T-helper 2 cell treated with Interferon-gamma antibody and Interleukin-4, amounts not matched to agents 100 ng/mL and 5 ng/mL, for 36 hours (primary cell): ENCODE data around the gene MTNR1A. TPM values are rescaled to one million over a fixed set of nuclear protein-coding genes. Genes with fewer than 3 reads are reported as not detected.

ENCODE experiments used
- intact Hi-C: fragments of 100-400 bp; cut with micrococcal nuclease; formaldehyde crosslinking; loops from one replicate; pipeline ENCODE4 v1.15.1; 2023
- total RNA-seq: library from RNA; stranded (reverse); gene quantifications from 2 replicates; pipeline ENCODE4 v1.2.3, GENCODE V29; 2022

The MTNR1A gene
- total RNA-seq, 1 donor from 2014 or later: not detected

- intact Hi-C loops: no loop called here
These were observed 60.9 kb downstream of the MTNR1A start for GRCh38 chr4:186494496-186494895.

DNA sequence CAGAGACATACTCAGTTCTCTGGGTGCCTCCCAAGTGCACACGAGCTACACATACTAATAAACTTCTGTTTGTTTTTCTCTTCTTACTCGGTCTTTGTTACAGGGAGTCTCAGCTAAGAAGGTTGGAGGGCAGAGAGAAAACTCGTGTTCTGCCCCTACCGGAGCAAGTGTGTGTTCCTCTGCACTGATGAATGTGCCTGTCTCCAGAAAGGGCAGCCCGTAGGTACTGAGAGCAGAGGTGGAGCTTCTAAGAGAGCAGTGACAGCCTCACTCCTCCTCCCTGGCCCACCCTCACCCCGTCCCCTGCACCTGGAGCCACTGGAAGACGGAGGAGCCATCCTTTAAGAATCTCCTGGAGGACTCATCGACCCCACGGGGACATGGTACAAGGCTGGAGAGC is 67.6 kb downstream of the MTNR1A start:
- intact Hi-C loops: no loop called here

DNA sequence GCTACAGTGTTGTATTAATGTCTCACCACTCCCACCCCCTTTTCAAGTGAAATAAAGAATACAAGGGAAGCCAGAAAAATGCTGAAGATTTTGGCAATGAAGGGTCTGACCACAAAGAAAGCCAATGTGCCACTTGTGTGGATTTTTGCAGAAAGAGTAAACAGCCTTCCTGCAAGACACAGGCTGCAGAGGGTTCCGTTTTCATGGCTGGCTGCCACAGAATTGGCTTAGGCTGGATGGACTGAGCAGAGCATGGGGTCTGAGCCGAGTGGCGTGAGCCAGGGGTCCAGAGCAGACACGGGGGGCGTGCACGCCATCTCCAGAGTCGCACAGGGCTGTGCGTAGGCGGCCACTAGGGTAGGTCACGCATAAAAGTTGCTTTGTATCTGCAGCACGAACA is 69.2 kb downstream of the MTNR1A start:
- intact Hi-C loops: no loop called here

- intact Hi-C loops: no loop called here
These were observed 69.8 kb downstream of the MTNR1A start for GRCh38 chr4:186485561-186486062.

GRCh38 chr4:186485150-186485549 is 70.2 kb downstream of the MTNR1A start:
- intact Hi-C loops: no loop called here

DNA sequence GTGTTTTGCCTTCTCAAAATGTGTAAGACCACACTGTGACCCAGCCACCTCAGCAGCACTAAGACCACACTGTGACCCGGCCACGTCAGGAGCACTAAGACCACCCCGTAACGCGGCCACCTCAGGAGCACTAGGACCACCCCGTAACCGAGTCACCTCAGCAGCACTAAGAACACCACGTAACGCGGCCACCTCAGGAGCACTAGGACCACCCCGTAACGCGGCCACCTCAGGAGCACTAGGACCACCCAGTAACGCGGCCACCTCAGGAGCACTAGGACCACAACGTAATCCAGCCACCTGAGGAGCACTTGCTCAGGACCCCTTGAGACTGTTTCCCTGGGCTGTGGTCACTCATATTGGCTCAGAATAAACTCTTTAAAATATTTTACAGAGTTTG is 71.7 kb downstream of the MTNR1A start:
- intact Hi-C loops: no loop called here

Other genes with a start within 250 kb of the MTNR1A start
- 0.36 and 0.39 TPM in 2 replicates for gene FAT1, start 168.3 kb upstream of the MTNR1A start, total RNA-seq